Mesenchymal stem cell (in vitro differentiated cells and primary cell): ENCODE measurements around the gene SEZ6L.
"Not testable (repeated sequence)": the region's sequence is repeated elsewhere in the genome, so short reads cannot be mapped to it uniquely, and the experiment has no call there.

ENCODE experiments used
- DNase-seq: peaks from one replicate; pipeline ENCODE4 v3.0.0-alpha.2; 2013
- H2AFZ ChIP-seq: one replicate; pipeline ENCODE4 v1.6.1; 2013; ENCODE audit warnings: low read depth, mild to moderate bottlenecking, control low read depth, inconsistent platforms, low read length, moderate library complexity
- H2AK5ac ChIP-seq: 2 replicates; pipeline ENCODE4 v1.6.1; 2013; ENCODE audit warnings: low read length, moderate library complexity, mild to moderate bottlenecking, inconsistent platforms; ENCODE audit not compliant: severe bottlenecking
- H2BK120ac ChIP-seq: one replicate; pipeline ENCODE4 v1.6.1; 2013; ENCODE audit warnings: low read depth, mild to moderate bottlenecking, inconsistent platforms, low read length, moderate library complexity
- H2BK12ac ChIP-seq, 2 experiments: one replicate each; pipeline ENCODE4 v1.6.1; 2013; ENCODE audit warnings: inconsistent platforms in 2 of 2, low read length in 2 of 2, mild to moderate bottlenecking in 2 of 2, moderate library complexity in 2 of 2, control low read depth in 1 of 2
- H2BK15ac ChIP-seq: one replicate; pipeline ENCODE4 v1.6.1; 2013; ENCODE audit warnings: mild to moderate bottlenecking, low read depth, inconsistent platforms; ENCODE audit not compliant: poor library complexity, severe bottlenecking
- H2BK5ac ChIP-seq: 2 replicates; pipeline ENCODE4 v1.6.1; 2013; ENCODE audit warnings: low read depth, mild to moderate bottlenecking, low read length, control low read depth, inconsistent platforms; ENCODE audit not compliant: poor library complexity, severe bottlenecking
- H3K14ac ChIP-seq, 2 experiments: one replicate each; pipeline ENCODE4 v1.6.1; 2013; ENCODE audit warnings: inconsistent platforms in 2 of 2, low read length in 2 of 2, control low read depth in 1 of 2, mild to moderate bottlenecking in 1 of 2, moderate library complexity in 1 of 2
- H3K18ac ChIP-seq, 2 experiments: one replicate each; pipeline ENCODE4 v1.6.1; 2013; ENCODE audit warnings: inconsistent platforms in 2 of 2, low read length in 2 of 2, control low read depth in 1 of 2, low read depth in 1 of 2, mild to moderate bottlenecking in 1 of 2
- H3K23ac ChIP-seq, 2 experiments: one replicate each; pipeline ENCODE4 v1.6.1; 2013; ENCODE audit warnings: inconsistent platforms in 2 of 2, low read length in 2 of 2, mild to moderate bottlenecking in 2 of 2, moderate library complexity in 2 of 2, control low read depth in 1 of 2
- H3K27ac ChIP-seq: 2 replicates; pipeline ENCODE4 v1.5.1; 2013; ENCODE audit warnings: mild to moderate bottlenecking, moderate library complexity, low read length, control low read depth, inconsistent platforms; ENCODE audit not compliant: poor library complexity, severe bottlenecking
- H3K27me3 ChIP-seq, 2 experiments: 2 replicates each; pipeline versions ENCODE4 v1.6.1 to v1.7.0; 2013; ENCODE audit warnings: low read length in 2 of 2, mild to moderate bottlenecking in 2 of 2, moderate library complexity in 2 of 2, control low read depth in 1 of 2, inconsistent platforms in 1 of 2; ENCODE audit not compliant: control insufficient read depth in 1 of 2, insufficient read depth in 1 of 2
- H3K36me3 ChIP-seq, 2 experiments: 2 replicates each; pipeline versions ENCODE4 v1.6.1 to v1.7.0; 2013; ENCODE audit warnings: low read length in 2 of 2, control low read depth in 1 of 2, inconsistent platforms in 1 of 2, low read depth in 1 of 2, mild to moderate bottlenecking in 1 of 2; ENCODE audit not compliant: insufficient read depth in 2 of 2, control insufficient read depth in 1 of 2
- H3K4ac ChIP-seq, 2 experiments: one replicate each; pipeline ENCODE4 v1.6.1; 2013; ENCODE audit warnings: inconsistent platforms in 2 of 2, low read length in 2 of 2, mild to moderate bottlenecking in 2 of 2, moderate library complexity in 2 of 2, control low read depth in 1 of 2, low read depth in 1 of 2
- H3K4me1 ChIP-seq: 2 replicates; pipeline ENCODE4 v1.6.1; 2013; ENCODE audit warnings: low read depth, low read length, control low read depth; ENCODE audit not compliant: control insufficient read depth, insufficient read depth
- H3K4me2 ChIP-seq: 2 replicates; pipeline ENCODE4 v1.6.1; 2013; ENCODE audit warnings: low read length, mild to moderate bottlenecking, inconsistent platforms; ENCODE audit not compliant: poor library complexity, severe bottlenecking
- H3K4me3 ChIP-seq, 2 experiments: 2 replicates each; pipeline versions ENCODE4 v1.5.1 to v1.7.0; 2013; ENCODE audit warnings: low read length in 2 of 2, mild to moderate bottlenecking in 2 of 2, control low read depth in 1 of 2, low read depth in 1 of 2; ENCODE audit not compliant: insufficient read depth in 1 of 2
- H3K79me1 ChIP-seq: replicated peaks from 2 replicates; pipeline ENCODE4 v1.6.1; 2013; ENCODE audit warnings: mild to moderate bottlenecking, control low read depth, low read length, inconsistent platforms; ENCODE audit not compliant: poor library complexity, severe bottlenecking
- H3K9ac ChIP-seq: 2 replicates; pipeline ENCODE4 v1.7.0; 2013; ENCODE audit warnings: mild to moderate bottlenecking, low read length, moderate library complexity
- H3K9me3 ChIP-seq: 2 replicates; pipeline ENCODE4 v1.7.0; 2013; ENCODE audit warnings: mild to moderate bottlenecking, low read length; ENCODE audit not compliant: control insufficient read depth
- H4K8ac ChIP-seq: one replicate; pipeline ENCODE4 v1.6.1; 2013; ENCODE audit warnings: inconsistent platforms, mild to moderate bottlenecking, low read length, moderate library complexity
- H4K91ac ChIP-seq: one replicate; pipeline ENCODE4 v1.6.1; 2013; ENCODE audit warnings: mild to moderate bottlenecking, low read length, inconsistent platforms
- WGBS: methylation state at CpG from one replicate; pipeline ENCODE4 v1.1.7; 2013; ENCODE audit warnings: mixed read lengths; 5-methylcytosine and 5-hydroxymethylcytosine counted together

SEZ6L gene

DNA sequence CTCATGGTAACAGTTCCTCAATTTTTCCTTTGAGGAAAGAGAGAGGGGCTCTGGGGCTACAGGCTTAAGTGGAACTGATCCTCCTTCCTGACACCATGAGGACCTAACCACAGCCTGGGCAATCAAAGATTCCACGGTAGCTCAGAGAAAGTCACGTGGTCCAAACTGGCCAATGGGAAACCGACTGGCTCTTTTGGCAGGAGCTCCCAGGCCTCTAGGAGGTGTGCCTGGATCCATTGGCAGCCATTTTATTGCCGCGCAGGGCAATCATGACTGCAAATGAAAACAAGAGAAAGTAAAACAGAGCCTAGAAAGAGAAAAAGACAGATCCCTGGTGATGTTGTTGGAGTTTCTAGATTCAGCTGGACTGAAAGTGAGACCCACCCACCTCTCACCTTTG, 232.5 kb downstream of the SEZ6L start:
- peaks cover 20 to 28% of the 10 kb centered on the region in 2 experiments for H3K27me3 ChIP-seq
- no peak overlapping the region for H3K4ac ChIP-seq
- no peak overlapping the region for H3K4me2 ChIP-seq
- no peak overlapping the region for H2AFZ ChIP-seq
- no peak overlapping the region for H4K91ac ChIP-seq
- no peaks in the 10 kb centered on the region for H3K79me1 ChIP-seq
- H2BK12ac ChIP-seq = no peak overlapping the region
- no peak overlapping the region for H3K18ac ChIP-seq
- H3K23ac ChIP-seq = no peak overlapping the region
- H3K36me3 ChIP-seq = no peaks in the 10 kb centered on the region
- H3K9me3 ChIP-seq = no peaks in the 10 kb centered on the region
- H3K14ac ChIP-seq = no peak overlapping the region
- no peak overlapping the region for H2AK5ac ChIP-seq
- no peak overlapping the region for H3K9ac ChIP-seq
- DNase-seq = no peak
- WGBS = 76% methylated on average over 5 of the region's 5 CpGs
- no peak overlapping the region for H2BK5ac ChIP-seq
- no peak overlapping the region for H4K8ac ChIP-seq
- H3K4me3 ChIP-seq = no peak overlapping the region
- H2BK120ac ChIP-seq = no peak overlapping the region
- H2BK15ac ChIP-seq = no peak overlapping the region
- no peak overlapping the region for H3K27ac ChIP-seq
- H3K4me1 ChIP-seq = peaks cover 2% of the 10 kb centered on the region

DNA sequence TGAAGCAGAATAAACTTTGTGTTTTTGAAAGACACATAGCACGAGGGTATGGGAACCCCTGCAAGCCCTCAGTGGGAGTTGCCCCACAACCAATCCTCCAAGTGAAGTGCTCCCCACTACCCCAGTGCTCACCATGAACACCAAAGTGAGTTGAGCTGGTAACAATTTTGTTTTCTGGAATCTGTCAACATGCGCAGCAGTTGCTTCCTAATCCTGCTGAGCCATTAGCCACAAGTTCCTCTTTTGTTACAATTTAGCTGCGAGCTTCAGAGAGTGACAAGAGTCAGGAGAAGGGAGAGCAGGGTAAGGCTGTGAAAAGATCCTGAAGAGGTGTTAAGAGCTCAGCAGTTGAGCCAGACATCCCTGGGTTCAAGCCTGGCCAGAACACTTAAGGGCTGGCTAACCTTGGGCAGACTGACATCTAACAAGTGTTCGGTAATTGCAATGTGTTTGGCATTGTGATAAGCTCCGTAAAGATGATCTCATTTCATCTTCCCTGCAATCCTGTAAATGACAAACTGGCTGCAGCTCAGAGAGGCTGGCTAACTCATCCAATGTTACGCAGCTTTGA, 235.7 kb downstream of the SEZ6L start:
- 25% methylated on average over 6 of the region's 6 CpGs for WGBS
- Histone ChIP-seq H3K36me3 (no peaks in the 10 kb centered on the region), H4K91ac (no peak overlapping the region), H3K4me1 (peaks cover 2% of the 10 kb centered on the region), H3K4me3 (no peak overlapping the region), H2AFZ (no peak overlapping the region), H2BK12ac (no peak overlapping the region), H3K4me2 (no peak overlapping the region), H3K79me1 (no peaks in the 10 kb centered on the region), H3K4ac (no peak overlapping the region), H2BK120ac (no peak overlapping the region), H4K8ac (no peak overlapping the region), H3K27ac (no peak overlapping the region), H3K27me3 (peaks cover 28 to 41% of the 10 kb centered on the region in 2 experiments), H3K9me3 (no peaks in the 10 kb centered on the region), H2BK15ac (no peak overlapping the region), H2BK5ac (no peak overlapping the region), H3K14ac (no peak overlapping the region), H3K23ac (no peak overlapping the region), H2AK5ac (no peak overlapping the region), H3K9ac (no peak overlapping the region), H3K18ac (no peak overlapping the region)
- no peak for DNase-seq

DNA sequence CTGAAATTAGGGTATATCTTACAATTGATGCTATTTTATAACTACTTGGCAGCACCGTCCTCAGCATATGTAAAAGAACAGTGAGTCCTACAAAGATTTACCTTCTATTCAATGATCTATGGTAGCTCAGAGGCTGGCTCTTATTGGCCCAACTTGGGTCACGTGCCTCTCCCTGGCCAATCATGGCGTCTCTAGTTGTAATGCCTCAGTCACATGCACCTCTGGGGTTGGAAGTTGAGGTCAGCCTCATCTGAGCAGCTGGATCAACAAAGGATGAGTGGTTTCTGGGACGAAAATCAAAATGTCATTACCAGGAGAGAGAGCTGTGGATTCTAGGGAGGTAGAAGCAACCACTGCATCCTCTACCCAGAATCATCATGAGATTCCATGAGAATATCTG, 236.9 kb downstream of the SEZ6L start:
- H3K18ac ChIP-seq = no peak overlapping the region
- no peak overlapping the region for H3K4ac ChIP-seq
- no peak for DNase-seq
- H3K27ac ChIP-seq = no peak overlapping the region
- H4K91ac ChIP-seq = no peak overlapping the region
- H3K79me1 ChIP-seq = no peaks in the 10 kb centered on the region
- H3K36me3 ChIP-seq = no peaks in the 10 kb centered on the region
- H2BK5ac ChIP-seq = no peak overlapping the region
- no peak overlapping the region for H2BK120ac ChIP-seq
- H3K4me1 ChIP-seq = peaks cover 2% of the 10 kb centered on the region
- no peak overlapping the region for H2AK5ac ChIP-seq
- no peak overlapping the region for H3K4me3 ChIP-seq
- H2BK15ac ChIP-seq = no peak overlapping the region
- H4K8ac ChIP-seq = no peak overlapping the region
- 83% methylated on average over 3 of the region's 4 CpGs for WGBS
- no peak overlapping the region for H3K23ac ChIP-seq
- H2AFZ ChIP-seq = no peak overlapping the region
- no peak overlapping the region for H3K9ac ChIP-seq
- peaks cover 36 to 52% of the 10 kb centered on the region in 2 experiments for H3K27me3 ChIP-seq
- H3K9me3 ChIP-seq = no peaks in the 10 kb centered on the region
- no peak overlapping the region for H3K4me2 ChIP-seq
- H3K14ac ChIP-seq = no peak overlapping the region
- no peak overlapping the region for H2BK12ac ChIP-seq

DNA sequence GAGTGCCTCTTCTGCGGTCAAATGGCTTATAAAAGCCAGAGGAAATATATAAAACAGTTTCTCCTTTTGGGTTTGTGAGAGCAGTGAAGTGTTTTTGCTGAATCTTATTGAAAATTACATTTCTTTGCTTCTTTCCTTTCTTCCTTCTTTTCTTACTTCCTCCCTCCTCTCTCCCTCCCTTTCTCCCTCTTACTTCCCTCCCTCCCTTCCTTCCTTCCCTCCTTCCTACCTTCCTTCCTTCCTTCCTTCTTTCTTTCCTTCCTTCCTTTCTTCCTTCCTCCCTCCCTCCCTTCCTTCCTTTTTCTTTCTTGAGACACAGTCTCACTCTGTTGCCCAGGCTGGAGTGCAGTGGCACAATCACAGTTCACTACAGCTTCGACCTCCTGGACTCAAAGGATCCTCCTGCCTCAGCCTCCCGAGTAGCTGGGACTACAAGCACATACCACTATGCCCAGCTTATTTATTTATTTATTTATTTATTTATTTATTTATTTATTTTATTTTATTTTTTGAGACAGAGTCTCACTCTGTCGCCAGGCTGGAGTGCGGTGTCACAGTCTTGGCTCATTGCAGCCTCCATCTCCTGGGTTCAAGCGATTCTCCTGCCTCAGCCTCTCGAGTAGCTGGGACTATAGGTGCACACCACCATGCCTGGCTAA, 239.4 kb downstream of the SEZ6L start:
- not testable (repeated sequence) for H3K27ac ChIP-seq, H3K4me1 ChIP-seq, H2BK120ac ChIP-seq, H3K79me1 ChIP-seq, H3K4me2 ChIP-seq, H3K36me3 ChIP-seq, H3K9me3 ChIP-seq, H3K9ac ChIP-seq, H3K4me3 ChIP-seq, H4K91ac ChIP-seq, H3K14ac ChIP-seq, H3K23ac ChIP-seq, H2BK15ac ChIP-seq, H4K8ac ChIP-seq, H2AFZ ChIP-seq, H2BK12ac ChIP-seq, H3K4ac ChIP-seq, H3K18ac ChIP-seq, H2BK5ac ChIP-seq, H2AK5ac ChIP-seq, DNase-seq
- 83% methylated on average over 6 of the region's 7 CpGs for WGBS
- peaks cover 44 to 55% of the 10 kb centered on the region in 2 experiments for H3K27me3 ChIP-seq
